HL-60 (cell line): ENCODE measurements around the gene KCTD16.

Source experiments
- DNase-seq, 2 experiments: peaks; one replicate each; pipeline ENCODE4 v3.0.0-alpha.2; 2010 to 2020; ENCODE audit warnings: low read depth in 1 of 2, low spot score in 1 of 2
- H3K27ac ChIP-seq: fragments of 250-450 bp; sonication (Bioruptor Pico); replicated peaks from 2 replicates; pipeline ENCODE4 v1.5.1; 2020; ENCODE audit warnings: mild to moderate bottlenecking, moderate library complexity
- H3K27me3 ChIP-seq: fragments of 250-450 bp; sonication (Bioruptor Pico); 2 replicates; pipeline ENCODE4 v1.5.1; 2021; ENCODE audit warnings: mild to moderate bottlenecking, moderate library complexity; ENCODE audit not compliant: insufficient read depth, poor library complexity, severe bottlenecking
- H3K4me3 ChIP-seq: replicated peaks from 2 replicates; pipeline ENCODE4 v1.5.1; 2011; ENCODE audit warnings: mild to moderate bottlenecking, control low read depth, low read length; ENCODE audit not compliant: insufficient read depth
- CTCF ChIP-seq: IDR thresholded peaks from one replicate; pipeline ENCODE4 v1.5.1; 2011; ENCODE audit warnings: low read length, control low read depth, inconsistent platforms; ENCODE audit not compliant: insufficient read depth
- GABPA ChIP-seq: IDR thresholded peaks from 2 replicates; pipeline ENCODE4 v1.6.1; 2012; ENCODE audit warnings: low read depth
- POLR2AphosphoS5 ChIP-seq: IDR thresholded peaks from 2 replicates; pipeline ENCODE4 v1.6.1; 2012; ENCODE audit warnings: low read depth
- REST ChIP-seq: IDR thresholded peaks from 2 replicates; pipeline ENCODE4 v1.6.1; 2012; ENCODE audit warnings: low read depth; ENCODE audit not compliant: insufficient replicate concordance
- SPI1 ChIP-seq: IDR thresholded peaks from 2 replicates; pipeline ENCODE4 v1.6.1; 2012; ENCODE audit warnings: low read depth, mild to moderate bottlenecking, borderline replicate concordance

KCTD16 gene

GRCh38 chr5:144307736-144308135, 137.1 kb downstream of the KCTD16 start:
- H3K27ac ChIP-seq: no peak overlapping the region

GRCh38 chr5:144308174-144308573, 137.5 kb downstream of the KCTD16 start:
- no peak for DNase-seq
- no peak for TF ChIP-seq CTCF
- TF ChIP-seq GABPA: no peak
- TF ChIP-seq REST: no peak
- TF ChIP-seq SPI1: no peak
- TF ChIP-seq POLR2AphosphoS5: no peak
- H3K27ac ChIP-seq: no peak overlapping the region
- H3K27me3 ChIP-seq: no peaks in the 10 kb centered on the region
- no peak overlapping the region for H3K4me3 ChIP-seq

More at GRCh38 chr5:144307736-144308135, 137.1 kb downstream of the KCTD16 start:
- no peak overlapping the region for H3K4me3 ChIP-seq
- TF ChIP-seq SPI1: no peak
- no peak for TF ChIP-seq POLR2AphosphoS5
- no peak for TF ChIP-seq CTCF
- no peak for TF ChIP-seq REST
- no peak for TF ChIP-seq GABPA
- H3K27me3 ChIP-seq: no peaks in the 10 kb centered on the region
- no peak for DNase-seq

GRCh38 chr5:144308906-144309670, 138.4 kb downstream of the KCTD16 start:
- H3K27ac ChIP-seq: no peak overlapping the region
- no peak overlapping the region for H3K4me3 ChIP-seq
- no peak for TF ChIP-seq REST
- no peak for TF ChIP-seq POLR2AphosphoS5
- no peak for TF ChIP-seq GABPA
- TF ChIP-seq CTCF: no peak
- TF ChIP-seq SPI1: no peak
- DNase-seq: no peak
- no peaks in the 10 kb centered on the region for H3K27me3 ChIP-seq
